ENCODE measurements around the gene P2RY11. TPM values are rescaled to one million over a fixed set of nuclear protein-coding genes. Genes with fewer than 3 reads are reported as not detected.

P2RY11 gene
- total RNA-seq, 1 donor from 2014 or later: 19.3 TPM

GRCh38 chr19:10143681-10144080 lies 32.2 kb downstream of the P2RY11 start:
- Mint-ChIP-seq H3K4me3 (ENCODE audit: unreplicated experiment) (no peak overlapping the region), H3K36me3 (ENCODE audit: low read depth, unreplicated experiment) (peaks cover 13% of the 10 kb centered on the region), H3K27ac (ENCODE audit: unreplicated experiment) (no peak overlapping the region), H3K4me1 (ENCODE audit: low read depth, unreplicated experiment) (no peaks in the 10 kb centered on the region), H3K9me3 (ENCODE audit: unreplicated experiment) (no peaks in the 10 kb centered on the region), H3K27me3 (ENCODE audit: low read depth, unreplicated experiment) (no peaks in the 10 kb centered on the region)
- peaks cover 24% of the 10 kb centered on the region for H4K20me1 ChIP-seq (ENCODE audit: insufficient read depth, low read length)
- FAIRE-seq (no peak), DNase-seq (ENCODE audit: low read depth) (no peak)
- H3K9me3 ChIP-seq (ENCODE audit: insufficient read depth, low read depth, low read length): no peaks in the 10 kb centered on the region
- H3K4me2 ChIP-seq (ENCODE audit: low read length): no peak overlapping the region
- no peak overlapping the region for H3K4me3 ChIP-seq (ENCODE audit: insufficient read depth, low read depth, low read length)
- H3K36me3 ChIP-seq (ENCODE audit: insufficient read depth, low read length): peaks cover 47% of the 10 kb centered on the region
- no peaks in the 10 kb centered on the region for H3K79me2 ChIP-seq (ENCODE audit: insufficient read depth, low read length)
- H3K9ac ChIP-seq (ENCODE audit: low read length): no peak overlapping the region
- H3K27ac ChIP-seq (ENCODE audit: low read depth, low read length): no peak overlapping the region
- H3K4me1 ChIP-seq (ENCODE audit: insufficient read depth, low read length): no peaks in the 10 kb centered on the region
- H2AFZ ChIP-seq (ENCODE audit: low read depth, low read length): no peak overlapping the region
- no peaks in the 10 kb centered on the region for H3K27me3 ChIP-seq (ENCODE audit: insufficient read depth, low read length)
- no peak for TF ChIP-seq CTCF (IDR thresholded peaks at IDR 0.05; ENCODE audit: insufficient read depth, low read depth, low read length)
- no peak for TF ChIP-seq EZH2 (IDR thresholded peaks at IDR 0.05; ENCODE audit: insufficient read depth, low read length)

- H3K27ac ChIP-seq (ENCODE audit: low read depth, low read length): no peak overlapping the region
- Mint-ChIP-seq H3K4me3 (ENCODE audit: unreplicated experiment) (no peak overlapping the region), H3K27ac (ENCODE audit: unreplicated experiment) (no peak overlapping the region), H3K9me3 (ENCODE audit: unreplicated experiment) (no peaks in the 10 kb centered on the region), H3K27me3 (ENCODE audit: low read depth, unreplicated experiment) (no peaks in the 10 kb centered on the region), H3K4me1 (ENCODE audit: low read depth, unreplicated experiment) (no peaks in the 10 kb centered on the region), H3K36me3 (ENCODE audit: low read depth, unreplicated experiment) (peaks cover 14% of the 10 kb centered on the region)
- H3K4me3 ChIP-seq (ENCODE audit: insufficient read depth, low read depth, low read length): no peak overlapping the region
- H3K4me1 ChIP-seq (ENCODE audit: insufficient read depth, low read length): no peaks in the 10 kb centered on the region
- DNase-seq (ENCODE audit: low read depth) (no peak), FAIRE-seq (no peak)
- H3K9ac ChIP-seq (ENCODE audit: low read length): no peak overlapping the region
- peaks cover 19% of the 10 kb centered on the region for H4K20me1 ChIP-seq (ENCODE audit: insufficient read depth, low read length)
- H3K79me2 ChIP-seq (ENCODE audit: insufficient read depth, low read length): no peaks in the 10 kb centered on the region
- H3K4me2 ChIP-seq (ENCODE audit: low read length): no peak overlapping the region
- TF ChIP-seq EZH2 (IDR thresholded peaks at IDR 0.05; ENCODE audit: insufficient read depth, low read length): no peak
- TF ChIP-seq CTCF (IDR thresholded peaks at IDR 0.05; ENCODE audit: insufficient read depth, low read depth, low read length): no peak
- H3K9me3 ChIP-seq (ENCODE audit: insufficient read depth, low read depth, low read length): no peaks in the 10 kb centered on the region
- H3K27me3 ChIP-seq (ENCODE audit: insufficient read depth, low read length): no peaks in the 10 kb centered on the region
- peaks cover 46% of the 10 kb centered on the region for H3K36me3 ChIP-seq (ENCODE audit: insufficient read depth, low read length)
- H2AFZ ChIP-seq (ENCODE audit: low read depth, low read length): no peak overlapping the region
Observed at GRCh38 chr19:10144361-10144760, 32.9 kb downstream of the P2RY11 start.

DNA sequence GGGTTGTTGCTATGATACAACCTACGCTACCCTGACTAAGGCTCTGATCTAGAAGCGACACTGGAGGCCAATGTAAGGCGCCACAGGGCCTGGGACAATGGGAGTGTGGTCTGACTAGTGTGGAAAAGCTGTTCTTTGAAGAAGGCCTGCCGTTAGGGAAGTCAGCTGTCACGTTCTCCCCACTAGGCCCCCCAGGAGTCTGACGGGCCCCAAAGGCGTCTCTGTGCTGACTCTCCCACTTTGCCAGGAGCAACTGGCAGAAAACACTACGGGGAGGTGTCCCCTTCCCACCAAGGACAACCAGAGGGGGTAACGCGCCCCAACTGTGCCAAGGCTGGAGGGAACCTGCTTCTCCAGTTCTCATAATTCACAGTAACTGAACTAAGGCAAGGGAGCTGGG lies 33.5 kb downstream of the P2RY11 start:
- H3K4me3 Mint-ChIP-seq (ENCODE audit: unreplicated experiment): no peak overlapping the region
- Histone ChIP-seq H4K20me1 (ENCODE audit: insufficient read depth, low read length) (peaks cover 19% of the 10 kb centered on the region), H3K9me3 (ENCODE audit: insufficient read depth, low read depth, low read length) (no peaks in the 10 kb centered on the region), H3K36me3 (ENCODE audit: insufficient read depth, low read length) (peaks cover 51% of the 10 kb centered on the region), H3K9ac (ENCODE audit: low read length) (no peak overlapping the region), H3K79me2 (ENCODE audit: insufficient read depth, low read length) (no peaks in the 10 kb centered on the region), H3K4me3 (ENCODE audit: insufficient read depth, low read depth, low read length) (no peak overlapping the region), H3K4me2 (ENCODE audit: low read length) (no peak overlapping the region), H3K27me3 (ENCODE audit: insufficient read depth, low read length) (no peaks in the 10 kb centered on the region), H2AFZ (ENCODE audit: low read depth, low read length) (no peak overlapping the region), H3K4me1 (ENCODE audit: insufficient read depth, low read length) (no peaks in the 10 kb centered on the region), H3K27ac (ENCODE audit: low read depth, low read length) (no peak overlapping the region)
- no peak for TF ChIP-seq EZH2 (IDR thresholded peaks at IDR 0.05; ENCODE audit: insufficient read depth, low read length)
- no peak for TF ChIP-seq CTCF (IDR thresholded peaks at IDR 0.05; ENCODE audit: insufficient read depth, low read depth, low read length)
- no peak overlapping the region for H3K27ac Mint-ChIP-seq (ENCODE audit: unreplicated experiment)
- no peak for FAIRE-seq
- H3K4me1 Mint-ChIP-seq (ENCODE audit: low read depth, unreplicated experiment): no peaks in the 10 kb centered on the region
- peaks cover 14% of the 10 kb centered on the region for H3K36me3 Mint-ChIP-seq (ENCODE audit: low read depth, unreplicated experiment)
- no peak for DNase-seq (ENCODE audit: low read depth)
- H3K9me3 Mint-ChIP-seq (ENCODE audit: unreplicated experiment): no peaks in the 10 kb centered on the region
- no peaks in the 10 kb centered on the region for H3K27me3 Mint-ChIP-seq (ENCODE audit: low read depth, unreplicated experiment)

Data from astrocyte (in vitro differentiated cells and primary cell).